IMR-90 (cell line): Measurements from ENCODE around the gene CD248. TPM values are rescaled to one million over a fixed set of nuclear protein-coding genes. Genes with fewer than 3 reads are reported as not detected.

ENCODE experiments used
- ATAC-seq: fragments of 200-7000 bp; cut with Tn5 transposase; 2 replicates; pipeline ENCODE4 v1.9.1; 2020; ENCODE audit warnings: low read depth, mild to moderate bottlenecking, moderate library complexity
- BruUV-seq: library from RNA; stranded (reverse); fragments of 400-500 nt; replicated peaks from 2 replicates; lab custom pipeline; 2021; lab: Mats Ljungman, UMichigan
- CTCF ChIA-PET: fragments of 300-600 bp; formaldehyde crosslinking; extraction: SDS; loops from one replicate; lab custom pipeline; 2021; ENCODE audit warnings: antibody characterized with exemption; lab: Yijun Ruan, JAX
- POLR2A ChIA-PET: fragments of 300-600 bp; sonication (Branson Sonifier 250); formaldehyde crosslinking; loops from one replicate; lab custom pipeline; 2022; ENCODE audit warnings: antibody characterized with exemption; ENCODE audit not compliant: unreplicated experiment; lab: Charles Lee
- DNase-seq: peaks from one replicate; pipeline ENCODE4 v3.0.0; 2013
- H2AFZ ChIP-seq: replicated peaks from 2 replicates; pipeline ENCODE3; 2013; ENCODE audit warnings: low read length, mild to moderate bottlenecking; ENCODE audit not compliant: poor library complexity
- H2AK5ac ChIP-seq: 2 replicates; pipeline ENCODE4 v1.6.1; 2013; ENCODE audit warnings: low read depth, low read length, inconsistent platforms
- H2AK9ac ChIP-seq: replicated peaks from 2 replicates; pipeline ENCODE3; 2013; ENCODE audit warnings: mild to moderate bottlenecking, low read depth, low read length, moderate library complexity; ENCODE audit not compliant: poor library complexity
- H2BK120ac ChIP-seq: 2 replicates; pipeline ENCODE4 v1.6.1; 2013; ENCODE audit warnings: low read depth, low read length, inconsistent platforms
- H2BK15ac ChIP-seq: 3 replicates; pipeline ENCODE4 v1.6.1; 2013; ENCODE audit warnings: low read depth, low read length, inconsistent platforms
- H2BK20ac ChIP-seq: 2 replicates; pipeline ENCODE4 v1.6.1; 2013; ENCODE audit warnings: low read depth, mild to moderate bottlenecking, inconsistent platforms, low read length, moderate library complexity
- H2BK5ac ChIP-seq: 2 replicates; pipeline ENCODE4 v1.6.1; 2013; ENCODE audit warnings: mild to moderate bottlenecking, low read depth, low read length, inconsistent platforms; ENCODE audit not compliant: poor library complexity, severe bottlenecking
- H3K14ac ChIP-seq: replicated peaks from 2 replicates; pipeline ENCODE4 v1.6.1; 2013; ENCODE audit warnings: low read depth, low read length, inconsistent platforms
- H3K18ac ChIP-seq: 2 replicates; pipeline ENCODE4 v1.6.1; 2013; ENCODE audit warnings: low read depth, low read length, control low read depth
- H3K23ac ChIP-seq: 2 replicates; pipeline ENCODE4 v1.6.1; 2013; ENCODE audit warnings: low read depth, low read length, inconsistent platforms
- H3K27ac ChIP-seq: 2 replicates; pipeline ENCODE4 v1.5.1; 2013; ENCODE audit warnings: mild to moderate bottlenecking, control low read depth, low read length; ENCODE audit not compliant: insufficient read depth
- H3K27me3 ChIP-seq: 2 replicates; pipeline ENCODE4 v1.6.1; 2013; ENCODE audit warnings: low read length; ENCODE audit not compliant: control insufficient read depth, insufficient read depth
- H3K36me3 ChIP-seq: 2 replicates; pipeline ENCODE4 v1.6.1; 2013; ENCODE audit warnings: low read length, mixed read lengths; ENCODE audit not compliant: control insufficient read depth, insufficient read depth
- H3K4ac ChIP-seq: 2 replicates; pipeline ENCODE4 v1.6.1; 2013; ENCODE audit warnings: low read depth, low read length, inconsistent platforms
- H3K4me1 ChIP-seq: 2 replicates; pipeline ENCODE4 v1.6.1; 2013; ENCODE audit warnings: low read length, mixed read lengths; ENCODE audit not compliant: control insufficient read depth, insufficient read depth
- H3K4me2 ChIP-seq: 2 replicates; pipeline ENCODE4 v1.6.1; 2013; ENCODE audit warnings: low read depth, mild to moderate bottlenecking, control low read depth, low read length, moderate library complexity
- H3K4me3 ChIP-seq: 2 replicates; pipeline ENCODE4 v1.5.1; 2013; ENCODE audit warnings: low read depth, mild to moderate bottlenecking, control low read depth, low read length, moderate library complexity; ENCODE audit not compliant: insufficient read depth
- H3K56ac ChIP-seq: 2 replicates; pipeline ENCODE4 v1.6.1; 2013; ENCODE audit warnings: low read length, inconsistent platforms; ENCODE audit not compliant: insufficient read depth; ENCODE audit errors: extremely low read depth
- H3K79me1 ChIP-seq, 2 experiments: 2 replicates each; pipeline ENCODE4 v1.6.1; 2013; ENCODE audit warnings: low read length in 2 of 2, inconsistent platforms in 1 of 2, low read depth in 1 of 2
- H3K9ac ChIP-seq: 2 replicates; pipeline ENCODE4 v1.6.1; 2013; ENCODE audit warnings: low read depth, low read length, control low read depth
- H3K9me1 ChIP-seq: 2 replicates; pipeline ENCODE4 v1.6.1; 2013; ENCODE audit warnings: low read length, inconsistent platforms; ENCODE audit not compliant: insufficient read depth
- H3K9me3 ChIP-seq: 2 replicates; pipeline ENCODE4 v1.6.1; 2013; ENCODE audit warnings: low read length; ENCODE audit not compliant: control insufficient read depth, insufficient read depth
- H4K20me1 ChIP-seq: 2 replicates; pipeline ENCODE4 v1.6.1; 2013; ENCODE audit warnings: low read length, inconsistent platforms; ENCODE audit not compliant: insufficient read depth
- H4K5ac ChIP-seq: 2 replicates; pipeline ENCODE4 v1.6.1; 2013; ENCODE audit warnings: mild to moderate bottlenecking, low read depth, low read length, control low read depth
- H4K8ac ChIP-seq, 2 experiments: 2 replicates each; pipeline ENCODE4 v1.6.1; 2013; ENCODE audit warnings: low read depth in 2 of 2, low read length in 2 of 2, control low read depth in 1 of 2, inconsistent platforms in 1 of 2
- H4K91ac ChIP-seq: 2 replicates; pipeline ENCODE4 v1.6.1; 2013; ENCODE audit warnings: low read depth, low read length, inconsistent platforms; ENCODE audit not compliant: insufficient read depth
- BHLHE40 ChIP-seq: fragments of 150-350 bp; IDR thresholded peaks from 2 replicates; pipeline ENCODE4 v1.6.1; 2016; ENCODE audit warnings: mild to moderate bottlenecking, low read depth, low read length
- CEBPB ChIP-seq: IDR thresholded peaks from 2 replicates; pipeline ENCODE4 v1.6.1; 2012; ENCODE audit warnings: low read depth, low read length, improper control_type of control experiment
- CHD1 ChIP-seq: IDR thresholded peaks from 2 replicates; pipeline ENCODE4 v1.6.1; 2012; ENCODE audit warnings: low read depth, low read length, improper control_type of control experiment
- ELK1 ChIP-seq: fragments of 150-350 bp; IDR thresholded peaks from 2 replicates; pipeline ENCODE4 v1.6.1; 2016; ENCODE audit warnings: low read depth, mild to moderate bottlenecking, low read length, moderate library complexity, borderline replicate concordance
- FOS ChIP-seq: fragments of 150-350 bp; IDR thresholded peaks from 2 replicates; pipeline ENCODE4 v1.6.1; 2016; ENCODE audit warnings: low read depth, low read length
- MAFK ChIP-seq: IDR thresholded peaks from 2 replicates; pipeline ENCODE4 v1.6.1; 2012; ENCODE audit warnings: low read depth, low read length, improper control_type of control experiment
- MAZ ChIP-seq: IDR thresholded peaks from 2 replicates; pipeline ENCODE4 v1.6.1; 2012; ENCODE audit warnings: low read depth, mild to moderate bottlenecking, low read length, improper control_type of control experiment, moderate library complexity, borderline replicate concordance
- MXI1 ChIP-seq: IDR thresholded peaks from 2 replicates; pipeline ENCODE4 v1.6.1; 2012; ENCODE audit warnings: low read depth, mild to moderate bottlenecking, low read length, moderate library complexity, borderline replicate concordance
- NFE2L2 ChIP-seq: fragments of 150-350 bp; IDR thresholded peaks from 2 replicates; pipeline ENCODE4 v1.6.1; 2016; ENCODE audit warnings: low read depth, mild to moderate bottlenecking, low read length
- POLR2A ChIP-seq: IDR thresholded peaks from 2 replicates; pipeline ENCODE4 v1.6.1; 2012; ENCODE audit warnings: mild to moderate bottlenecking, low read depth, low read length
- RCOR1 ChIP-seq: IDR thresholded peaks from 2 replicates; pipeline ENCODE4 v1.6.1; 2012; ENCODE audit warnings: mild to moderate bottlenecking, low read length, improper control_type of control experiment; ENCODE audit not compliant: insufficient replicate concordance
- RFX5 ChIP-seq: IDR thresholded peaks from 2 replicates; pipeline ENCODE4 v1.8.0; 2012; ENCODE audit warnings: low read depth, mild to moderate bottlenecking, low read length, moderate library complexity
- SMC3 ChIP-seq: fragments of 150-350 bp; IDR thresholded peaks from 2 replicates; pipeline ENCODE4 v1.6.1; 2016; ENCODE audit warnings: low read depth, mild to moderate bottlenecking, antibody characterized with exemption, low read length, moderate library complexity
- WGBS, 2 experiments: methylation state at CpG; one replicate each; pipeline versions ENCODE4 v1.1.5 to v1.1.7; 2013; ENCODE audit warnings: missing lambda C conversion rate in 2 of 2; ENCODE audit not compliant: insufficient read length in 1 of 2; ENCODE audit errors: extremely low coverage in 2 of 2; 5-methylcytosine and 5-hydroxymethylcytosine counted together
- dilution Hi-C: fragments of 300-500 bp; cut with HindIII; formaldehyde crosslinking; loops from one replicate; pipeline ENCODE4 v1.14.3; 2018; ENCODE audit warnings: low sequenced_read_pairs; ENCODE audit not compliant: unreplicated experiment
- in situ Hi-C: fragments of 300-500 bp; cut with MboI; formaldehyde crosslinking; loops from 3 replicates; pipeline ENCODE4 v1.14.3; 2019; ENCODE audit warnings: low sequenced_read_pairs, inconsistent platforms, mixed read lengths
- intact Hi-C: fragments of 100-400 bp; cut with micrococcal nuclease; formaldehyde crosslinking; loops from 2 replicates; pipeline ENCODE4 v1.10.0; 2022
- polyA plus RNA-seq, 3 experiments: library from polyadenylated mRNA; depleted of rRNA; stranded (reverse); fragments of >200 nt; gene quantifications; 2 replicates each; pipeline ENCODE4 v1.2.3, GENCODE V29; 2012; ENCODE audit warnings: low replicate concordance in 1 of 3
- total RNA-seq: library from RNA; depleted of rRNA; stranded (reverse); fragments of >200 nt; gene quantifications from 2 replicates; pipeline ENCODE4 v1.2.3, GENCODE V29; 2012
- TF ChIP-seq, protein P1 (sequence below): conservative IDR thresholded peaks from 2 replicates; pipeline ENCODE4 v1.5.1; 2012; ENCODE audit warnings: mild to moderate bottlenecking, low read depth, low read length, improper control_type of control experiment

Gene CD248
- total and polyA plus RNA-seq, 2 of the 4 experiments (the other 2 are of a cell fraction): 19.5 to 223 TPM

DNA sequence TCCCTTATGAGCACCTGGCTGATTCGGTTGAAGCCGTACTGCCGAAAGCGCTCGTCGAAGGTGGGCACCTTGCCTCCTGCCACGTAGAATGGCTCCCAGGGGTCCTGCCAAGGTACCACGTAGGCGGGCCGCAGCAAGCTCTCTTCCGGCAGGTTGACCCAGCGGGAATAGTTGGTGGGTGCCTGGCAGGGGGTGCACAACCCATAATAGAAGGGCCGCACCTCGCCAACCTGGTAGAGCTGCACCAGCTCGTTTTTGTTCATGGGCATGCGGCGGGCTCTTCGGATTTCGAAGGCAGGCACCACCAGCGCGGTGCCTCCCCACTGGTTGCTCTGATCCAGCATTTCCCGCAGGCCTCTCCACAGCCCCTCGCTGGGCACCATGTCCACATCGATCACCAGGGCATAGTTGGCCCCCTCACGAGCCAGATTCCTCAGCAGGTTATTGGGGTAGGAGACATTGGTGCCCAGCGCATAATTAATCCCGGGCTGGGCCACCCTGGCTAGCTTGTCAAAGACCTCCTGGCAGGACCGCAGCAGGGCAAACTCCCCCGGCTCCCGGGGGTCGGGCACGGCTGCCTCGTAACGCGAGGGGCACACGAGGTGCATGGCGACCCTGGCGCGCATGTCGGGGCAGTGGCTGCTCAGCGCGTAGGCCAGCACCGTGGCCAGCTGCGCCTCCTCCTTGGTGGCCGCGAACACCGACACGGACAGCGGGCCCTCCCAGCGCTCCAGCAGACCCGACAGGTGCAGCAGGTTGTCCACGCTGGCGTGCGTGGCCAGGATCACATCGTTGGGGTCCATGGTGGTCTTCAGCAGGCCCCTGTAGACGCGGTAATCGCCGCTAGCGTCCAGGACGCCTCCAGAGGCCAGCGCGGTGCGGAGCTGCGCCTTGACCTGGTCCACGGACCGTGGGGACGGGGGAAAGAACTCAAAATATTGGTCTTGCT, 29.9 kb upstream of the CD248 start:
- no peaks in the 10 kb centered on the region for H3K27me3 ChIP-seq
- H3K4me1 ChIP-seq: peaks cover 12% of the 10 kb centered on the region
- peak overlapping the region; percentile 20; the same call in 1 of the 2 replicates for H2AK5ac ChIP-seq
- H4K91ac ChIP-seq: peak overlapping the region; percentile 54; the same call in 1 of the 2 replicates
- POLR2A ChIA-PET: no interaction called here
- peak overlapping the region; percentile 83 for H3K27ac ChIP-seq
- ATAC-seq: peak; percentile 5; the same call in 1 of the 2 replicates
- in situ Hi-C loops (no loop called here), intact Hi-C loops (no loop called here), dilution Hi-C loops (no loop called here)
- CTCF ChIA-PET: interaction anchor here (1.4 to 1.8 kb wide), 2 partner anchors 35 kb away, joined by 4 to 6 read pairs; no protein-coding TSS in a partner anchor
- peak overlapping the region; percentile 91 for H3K9ac ChIP-seq
- H3K9me1 ChIP-seq: peaks cover 12% of the 10 kb centered on the region; the same call in 1 of the 2 replicates
- no peak for DNase-seq
- no peak overlapping the region for H2BK20ac ChIP-seq
- no TSS peak for BruUV-seq
- peak overlapping the region; percentile 80 for H2BK5ac ChIP-seq
- peak overlapping the region; percentile 98 for H3K23ac ChIP-seq
- 0 out of 2 replicates have a peak overlapping the region, but pooled peaks have one; percentile 28 for H3K56ac ChIP-seq
- peak overlapping the region; percentile 98 for H3K4me3 ChIP-seq
- peaks cover 17% of the 10 kb centered on the region for H4K20me1 ChIP-seq
- H3K14ac ChIP-seq: peak overlapping the region; percentile 60; the same call in 1 of the 2 replicates
- no peak overlapping the region for H2BK15ac ChIP-seq
- H4K8ac ChIP-seq: peak overlapping the region; percentile 84 to 94
- H2AFZ ChIP-seq: peak overlapping the region; percentile 98
- H3K9me3 ChIP-seq: no peaks in the 10 kb centered on the region
- peak overlapping the region; percentile 95 for H2AK9ac ChIP-seq
- no peak overlapping the region for H3K18ac ChIP-seq
- H3K4ac ChIP-seq: peak overlapping the region; percentile 87
- H2BK120ac ChIP-seq: peak overlapping the region; percentile 74
- H3K36me3 ChIP-seq: peaks cover 1% of the 10 kb centered on the region
- H3K4me2 ChIP-seq: peak overlapping the region; percentile 96
- H3K79me1 ChIP-seq: peaks cover 23 to 53% of the 10 kb centered on the region in 2 experiments
- H4K5ac ChIP-seq: peak overlapping the region; percentile 27; the same call in 1 of the 2 replicates
- 15% methylated on average over 33 of the region's 68 CpGs; no CpG with 5 or more reads in 1 of the 2 experiments for WGBS, 2 experiments
- no peak for TF ChIP-seq CHD1
- TF ChIP-seq RFX5: no peak
- TF ChIP-seq MAFK: no peak
- no peak for TF ChIP-seq POLR2A
- no peak for TF ChIP-seq ELK1
- no peak for TF ChIP-seq FOS
- TF ChIP-seq RCOR1: no peak
- no peak for TF ChIP-seq BHLHE40
- TF ChIP-seq SMC3: no peak
- TF ChIP-seq CEBPB: no peak
- TF ChIP-seq MXI1: no peak
- no peak for TF ChIP-seq MAZ
- TF ChIP-seq, protein P1, sequence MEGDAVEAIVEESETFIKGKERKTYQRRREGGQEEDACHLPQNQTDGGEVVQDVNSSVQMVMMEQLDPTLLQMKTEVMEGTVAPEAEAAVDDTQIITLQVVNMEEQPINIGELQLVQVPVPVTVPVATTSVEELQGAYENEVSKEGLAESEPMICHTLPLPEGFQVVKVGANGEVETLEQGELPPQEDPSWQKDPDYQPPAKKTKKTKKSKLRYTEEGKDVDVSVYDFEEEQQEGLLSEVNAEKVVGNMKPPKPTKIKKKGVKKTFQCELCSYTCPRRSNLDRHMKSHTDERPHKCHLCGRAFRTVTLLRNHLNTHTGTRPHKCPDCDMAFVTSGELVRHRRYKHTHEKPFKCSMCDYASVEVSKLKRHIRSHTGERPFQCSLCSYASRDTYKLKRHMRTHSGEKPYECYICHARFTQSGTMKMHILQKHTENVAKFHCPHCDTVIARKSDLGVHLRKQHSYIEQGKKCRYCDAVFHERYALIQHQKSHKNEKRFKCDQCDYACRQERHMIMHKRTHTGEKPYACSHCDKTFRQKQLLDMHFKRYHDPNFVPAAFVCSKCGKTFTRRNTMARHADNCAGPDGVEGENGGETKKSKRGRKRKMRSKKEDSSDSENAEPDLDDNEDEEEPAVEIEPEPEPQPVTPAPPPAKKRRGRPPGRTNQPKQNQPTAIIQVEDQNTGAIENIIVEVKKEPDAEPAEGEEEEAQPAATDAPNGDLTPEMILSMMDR: no peak
- TF ChIP-seq NFE2L2: no peak
